Effector memory CD8-positive, alpha-beta T cell (primary cell): ENCODE measurements around the gene PCDHA1.
"Not testable (repeated sequence)": the region's sequence is repeated elsewhere in the genome, so short reads cannot be mapped to it uniquely, and the experiment has no call there.

Source experiments
- ATAC-seq: fragments of 150-1000 bp; cut with Tn5 transposase; replicated peaks from 2 replicates; pipeline ENCODE4 v1.10.0; 2021; ENCODE audit warnings: mild to moderate bottlenecking, moderate library complexity
- DNase-seq, 3 experiments: peaks; one replicate each; pipeline ENCODE4 v3.0.0; 2021
- H3K27ac Mint-ChIP-seq, 2 donors: one replicate each; pipeline ENCODE4 v1.8.0; 2022; ENCODE audit warnings: mild to moderate bottlenecking in 2 of 2, mixed read lengths in 2 of 2, moderate library complexity in 2 of 2
- H3K27me3 Mint-ChIP-seq, 2 donors: one replicate each; pipeline ENCODE4 v1.8.0; 2022; ENCODE audit warnings: mixed read lengths in 2 of 2
- H3K36me3 Mint-ChIP-seq: one replicate; pipeline ENCODE4 v1.8.0; 2022; ENCODE audit warnings: mild to moderate bottlenecking, moderate library complexity, mixed read lengths; ENCODE audit not compliant: insufficient read depth
- H3K4me1 Mint-ChIP-seq, 2 donors: one replicate each; pipeline ENCODE4 v1.8.0; 2022; ENCODE audit warnings: low read depth in 2 of 2, mixed read lengths in 2 of 2
- H3K4me3 Mint-ChIP-seq, 2 donors: one replicate each; pipeline ENCODE4 v1.8.0; 2022; ENCODE audit warnings: mild to moderate bottlenecking in 2 of 2, mixed read lengths in 2 of 2, moderate library complexity in 2 of 2
- H3K9me3 Mint-ChIP-seq, 2 donors: one replicate each; pipeline ENCODE4 v1.8.0; 2022; ENCODE audit warnings: mixed read lengths in 2 of 2

The PCDHA1 gene

GRCh38 chr5:140823475-140823874, 37.5 kb downstream of the PCDHA1 start:
- Mint-ChIP-seq H3K9me3 (no peaks in the 10 kb centered on the region), H3K4me3 (no peak overlapping the region)
- ATAC-seq = no peak

GRCh38 chr5:140827704-140828361, 41.9 kb downstream of the PCDHA1 start, which contains the start of gene PCDHA6:
TSS of gene PCDHA6 (plus strand) at chr5:140827960. CDS start at chr5:140828092, 132 bp downstream.
- H3K36me3 Mint-ChIP-seq = no peaks in the 10 kb centered on the region
- H3K4me1 Mint-ChIP-seq = no peaks in the 10 kb centered on the region
- DNase-seq (no peak), ATAC-seq (no peak)
- H3K9me3 Mint-ChIP-seq = no peaks in the 10 kb centered on the region
- H3K27ac Mint-ChIP-seq = no peak within 1 kb of the TSS
- peaks cover 20 to 26% of the 10 kb centered on the region in 2 donors for H3K27me3 Mint-ChIP-seq
- H3K4me3 Mint-ChIP-seq = no peak within 1 kb of the TSS

More at GRCh38 chr5:140823475-140823874, 37.5 kb downstream of the PCDHA1 start:
- Mint-ChIP-seq H3K27me3 (peaks cover 15 to 19% of the 10 kb centered on the region in 2 donors), H3K4me1 (no peaks in the 10 kb centered on the region), H3K27ac (no peak overlapping the region), H3K36me3 (no peaks in the 10 kb centered on the region)
- DNase-seq = no peak

- Mint-ChIP-seq H3K9me3 (no peaks in the 10 kb centered on the region), H3K27me3 (peaks cover 24 to 31% of the 10 kb centered on the region in 2 donors)
These were observed 42.4 kb downstream of the PCDHA1 start for GRCh38 chr5:140828362-140828737.

GRCh38 chr5:140829511-140830501, 43.9 kb downstream of the PCDHA1 start:
- H3K36me3 Mint-ChIP-seq, H3K4me3 Mint-ChIP-seq, H3K9me3 Mint-ChIP-seq, H3K4me1 Mint-ChIP-seq, DNase-seq, H3K27ac Mint-ChIP-seq, ATAC-seq: not testable (repeated sequence)
- peaks cover 24 to 43% of the 10 kb centered on the region in 2 donors for H3K27me3 Mint-ChIP-seq

More at GRCh38 chr5:140828362-140828737, 42.4 kb downstream of the PCDHA1 start:
- ATAC-seq (no peak), DNase-seq (no peak)
- H3K27ac Mint-ChIP-seq = no peak overlapping the region
- H3K36me3 Mint-ChIP-seq = no peaks in the 10 kb centered on the region
- H3K4me3 Mint-ChIP-seq = no peak overlapping the region
- no peaks in the 10 kb centered on the region for H3K4me1 Mint-ChIP-seq

GRCh38 chr5:140833993-140834392, 48.1 kb downstream of the PCDHA1 start, which contains the start of gene PCDHA7:
TSS of gene PCDHA7 (plus strand) at chr5:140834269. CDS start at chr5:140834384, 115 bp downstream.
- no peak for DNase-seq
- no peak for ATAC-seq
- Mint-ChIP-seq H3K9me3 (no peaks in the 10 kb centered on the region), H3K27ac (no peak within 1 kb of the TSS), H3K4me1 (no peaks in the 10 kb centered on the region), H3K36me3 (no peaks in the 10 kb centered on the region), H3K4me3 (no peak within 1 kb of the TSS), H3K27me3 (peaks cover 15 to 24% of the 10 kb centered on the region in 2 donors)

- H3K27ac Mint-ChIP-seq, H3K4me1 Mint-ChIP-seq, H3K9me3 Mint-ChIP-seq, H3K36me3 Mint-ChIP-seq, H3K4me3 Mint-ChIP-seq, ATAC-seq, DNase-seq: not testable (repeated sequence)
- peaks cover 16 to 28% of the 10 kb centered on the region in 2 donors for H3K27me3 Mint-ChIP-seq
These were observed 48.6 kb downstream of the PCDHA1 start for GRCh38 chr5:140834439-140835008.

- Mint-ChIP-seq H3K27me3 (peaks cover 24 to 30% of the 10 kb centered on the region in 2 donors), H3K27ac (no peak overlapping the region), H3K4me3 (no peak overlapping the region), H3K9me3 (no peaks in the 10 kb centered on the region), H3K4me1 (no peaks in the 10 kb centered on the region), H3K36me3 (no peaks in the 10 kb centered on the region)
- DNase-seq (no peak), ATAC-seq (no peak)
These were observed 49.9 kb downstream of the PCDHA1 start for GRCh38 chr5:140835622-140836510.

- Mint-ChIP-seq H3K27me3 (peaks cover 14 to 15% of the 10 kb centered on the region in 2 donors), H3K36me3 (no peaks in the 10 kb centered on the region), H3K9me3 (no peaks in the 10 kb centered on the region), H3K27ac (no peak within 1 kb of the TSS), H3K4me1 (no peaks in the 10 kb centered on the region), H3K4me3 (no peak within 1 kb of the TSS)
- DNase-seq (no peak), ATAC-seq (no peak)
These were observed 55.3 kb downstream of the PCDHA1 start, which contains the start of gene PCDHA8 for GRCh38 chr5:140840978-140841962. TSS of gene PCDHA8 (plus strand) at chr5:140841187. CDS start at chr5:140841322, 135 bp downstream.

GRCh38 chr5:140842798-140843733, 57.1 kb downstream of the PCDHA1 start:
- Mint-ChIP-seq H3K4me3 (no peak overlapping the region), H3K4me1 (no peaks in the 10 kb centered on the region), H3K36me3 (no peaks in the 10 kb centered on the region)

GRCh38 chr5:140848139-140849102, 62.5 kb downstream of the PCDHA1 start, which contains the start of gene PCDHA9:
TSS of gene PCDHA9 (plus strand) at chr5:140848382. CDS start at chr5:140848496, 114 bp downstream.
- H3K27me3 Mint-ChIP-seq = peaks cover 14 to 37% of the 10 kb centered on the region in 2 donors
- not testable (repeated sequence) for H3K4me3 Mint-ChIP-seq, H3K27ac Mint-ChIP-seq, H3K9me3 Mint-ChIP-seq, H3K36me3 Mint-ChIP-seq, DNase-seq, H3K4me1 Mint-ChIP-seq, ATAC-seq

More at GRCh38 chr5:140842798-140843733, 57.1 kb downstream of the PCDHA1 start:
- DNase-seq (no peak), ATAC-seq (no peak)
- Mint-ChIP-seq H3K27ac (no peak overlapping the region), H3K9me3 (no peaks in the 10 kb centered on the region), H3K27me3 (peaks cover 23 to 32% of the 10 kb centered on the region in 2 donors)
